T-helper 2 cell (primary cell): ENCODE measurements around the gene AP1B1.
"Not testable (repeated sequence)": the region's sequence is repeated elsewhere in the genome, so short reads cannot be mapped to it uniquely, and the experiment has no call there.

ENCODE experiments used
- DNase-seq, 5 experiments: peaks; one replicate each; pipeline versions ENCODE4 v3.0.0 to v3.0.0-alpha.2; 2012 to 2022

AP1B1 gene

DNA sequence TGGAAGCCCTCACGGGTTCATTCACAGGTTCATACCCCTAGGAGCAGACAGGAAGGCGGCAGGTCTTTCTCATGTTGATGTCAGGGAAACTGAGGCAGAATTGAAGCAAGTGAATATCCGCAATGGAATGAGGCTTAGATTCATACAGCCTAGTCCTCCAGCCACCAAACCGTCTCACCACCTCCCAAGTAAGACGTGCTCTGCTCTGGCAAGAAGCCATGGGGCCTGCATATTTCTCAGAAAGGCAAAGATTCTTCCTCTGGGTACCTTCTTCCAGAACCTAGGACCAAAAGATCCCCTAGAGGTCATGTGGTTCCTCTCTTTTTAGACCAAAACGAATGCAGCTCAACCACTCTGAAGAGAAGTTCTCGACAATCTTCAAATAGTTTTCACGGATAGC is 1.7 kb downstream of the AP1B1 start:
- DNase-seq: no peak

- no peak for DNase-seq
These were observed 2.6 kb downstream of the AP1B1 start for GRCh38 chr22:29385748-29386147.

DNA sequence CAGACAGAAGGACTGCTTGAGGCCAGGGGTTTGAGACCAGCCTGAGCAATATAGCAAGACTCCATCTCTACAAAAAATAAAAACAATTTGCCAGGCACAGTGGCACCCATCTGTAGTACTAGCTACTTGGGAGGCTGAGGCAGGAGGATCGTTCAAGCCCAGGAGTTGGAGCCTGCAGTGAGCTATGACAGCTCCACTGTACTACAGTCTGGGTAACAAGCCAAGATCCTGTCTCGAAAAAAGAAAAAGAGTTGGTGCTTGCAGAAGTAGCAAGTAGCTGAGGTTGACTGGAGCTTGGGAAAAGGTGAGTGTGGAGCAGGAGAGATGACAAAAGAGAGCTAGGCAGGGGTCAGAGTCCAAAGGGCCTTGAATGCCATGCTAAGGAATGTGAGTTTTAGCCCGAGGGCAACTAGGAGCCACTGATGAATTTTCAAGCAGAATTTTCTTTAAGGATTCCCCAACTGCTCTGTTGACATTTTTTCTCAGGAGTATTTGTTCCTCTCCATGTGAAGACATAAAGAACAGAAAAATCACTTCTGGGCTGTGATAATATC is 3.1 kb downstream of the AP1B1 start:
- no peak for DNase-seq

GRCh38 chr22:29383740-29384139 is 4.6 kb downstream of the AP1B1 start:
- DNase-seq: no peak

GRCh38 chr22:29382580-29383302 is 5.6 kb downstream of the AP1B1 start:
- DNase-seq: no peak

DNA sequence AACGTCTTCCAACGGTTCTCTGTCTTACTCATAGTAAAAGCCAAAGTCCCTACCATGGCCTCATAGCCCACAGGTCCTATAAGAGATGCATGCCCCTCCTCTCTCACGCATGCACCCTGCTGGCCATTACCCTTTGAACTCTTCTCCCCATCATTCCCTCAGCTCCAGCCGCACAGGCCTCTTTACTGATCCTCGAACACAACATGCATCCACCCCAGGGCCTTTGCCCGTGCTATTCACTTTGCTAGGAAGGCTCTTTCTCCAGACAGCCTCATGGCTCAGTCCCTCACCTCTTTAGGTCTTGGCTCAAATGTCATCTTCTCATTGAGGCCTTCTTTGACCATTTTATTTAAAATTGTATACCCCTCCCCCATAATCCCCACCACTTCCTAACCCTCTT is 7.5 kb downstream of the AP1B1 start:
- no peak for DNase-seq

- no peak for DNase-seq
These were observed 8.2 kb downstream of the AP1B1 start for GRCh38 chr22:29380032-29380781.

GRCh38 chr22:29379258-29379657 is 9.1 kb downstream of the AP1B1 start:
- DNase-seq: no peak

DNA sequence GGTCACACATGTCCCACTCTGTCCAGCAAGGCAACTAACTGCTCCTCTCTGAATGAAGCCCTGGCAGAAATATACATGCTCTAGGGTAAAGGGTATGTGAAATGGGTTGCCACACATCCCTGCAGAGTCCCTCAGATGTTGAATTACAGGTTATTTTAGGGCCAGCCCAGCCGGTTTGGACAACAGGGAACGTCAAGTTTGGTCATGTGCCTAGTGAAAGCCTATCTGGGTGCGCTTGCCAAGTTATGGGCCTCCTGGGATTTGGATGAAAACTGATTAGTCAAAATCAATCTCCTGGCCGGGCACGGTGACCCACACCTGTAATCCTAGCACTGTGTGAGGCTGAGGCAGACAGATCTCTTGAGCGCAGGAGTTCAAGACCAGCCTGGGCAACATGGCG is 10.4 kb downstream of the AP1B1 start:
- DNase-seq: no peak

DNA sequence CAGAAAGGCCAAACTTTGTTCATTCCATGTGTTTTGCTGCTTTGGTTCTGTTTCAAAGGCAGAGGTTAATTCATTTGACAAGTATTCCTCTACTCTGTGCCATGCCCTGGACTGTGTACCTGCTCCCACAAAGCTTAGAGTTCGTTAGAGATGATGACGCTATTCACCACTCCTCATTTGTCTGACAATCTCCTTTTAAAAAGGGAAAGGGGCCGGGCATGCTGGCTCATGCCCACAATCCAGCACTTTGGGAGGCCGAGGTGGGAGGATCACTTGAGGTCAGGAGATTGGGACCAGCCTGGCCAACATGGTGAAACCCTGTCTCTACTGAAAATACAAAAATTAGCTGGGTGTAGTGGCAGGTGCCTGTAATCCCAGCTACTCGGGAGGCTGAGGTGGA is 11.7 kb downstream of the AP1B1 start:
- DNase-seq: not testable (repeated sequence)

GRCh38 chr22:29375398-29376076 is 12.8 kb downstream of the AP1B1 start:
- DNase-seq: no peak

GRCh38 chr22:29374806-29375205 is 13.6 kb downstream of the AP1B1 start:
- DNase-seq: not testable (repeated sequence)

DNA sequence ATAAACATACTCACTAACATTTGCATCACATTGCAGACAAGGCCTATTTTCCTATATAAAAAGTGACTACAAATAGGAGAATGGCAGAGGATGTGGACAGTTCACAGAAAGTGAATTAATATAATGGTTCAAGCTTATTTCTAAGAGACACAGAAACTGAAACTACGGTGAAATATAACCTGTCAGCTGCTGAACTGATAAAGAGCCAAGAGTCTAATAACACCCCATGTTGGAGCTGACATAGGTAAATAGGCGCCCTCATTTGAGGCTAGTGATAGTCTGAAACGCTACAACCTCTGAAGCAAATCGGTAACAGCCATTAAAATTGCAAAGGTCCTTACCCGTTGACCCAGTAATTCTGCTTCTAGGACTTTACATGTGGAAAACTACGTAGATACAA is 14.0 kb downstream of the AP1B1 start:
- DNase-seq: no peak

GRCh38 chr22:29370537-29370936 is 17.8 kb downstream of the AP1B1 start:
- DNase-seq: no peak

DNA sequence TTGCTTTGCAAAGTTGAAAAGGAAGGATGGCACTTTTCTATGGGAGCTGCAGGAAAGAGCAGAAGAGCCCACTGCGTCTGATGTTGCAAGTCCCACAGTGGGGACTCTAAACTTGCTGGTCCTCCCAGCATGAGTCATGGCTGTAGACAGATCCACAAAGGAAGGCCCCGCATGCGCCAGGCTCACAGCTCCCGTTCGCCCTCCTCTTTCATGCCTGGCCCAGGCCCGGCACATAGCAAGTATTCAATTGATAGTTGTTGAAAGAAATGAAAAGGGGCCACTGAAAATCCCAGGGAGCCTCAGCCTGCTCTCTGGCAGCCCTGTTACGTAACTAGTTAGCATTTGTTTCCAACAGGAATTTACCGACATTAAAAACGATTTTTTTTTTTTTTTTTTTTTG is 18.9 kb downstream of the AP1B1 start:
- no peak for DNase-seq

GRCh38 chr22:29359469-29359868 is 28.9 kb downstream of the AP1B1 start:
- no peak for DNase-seq

DNA sequence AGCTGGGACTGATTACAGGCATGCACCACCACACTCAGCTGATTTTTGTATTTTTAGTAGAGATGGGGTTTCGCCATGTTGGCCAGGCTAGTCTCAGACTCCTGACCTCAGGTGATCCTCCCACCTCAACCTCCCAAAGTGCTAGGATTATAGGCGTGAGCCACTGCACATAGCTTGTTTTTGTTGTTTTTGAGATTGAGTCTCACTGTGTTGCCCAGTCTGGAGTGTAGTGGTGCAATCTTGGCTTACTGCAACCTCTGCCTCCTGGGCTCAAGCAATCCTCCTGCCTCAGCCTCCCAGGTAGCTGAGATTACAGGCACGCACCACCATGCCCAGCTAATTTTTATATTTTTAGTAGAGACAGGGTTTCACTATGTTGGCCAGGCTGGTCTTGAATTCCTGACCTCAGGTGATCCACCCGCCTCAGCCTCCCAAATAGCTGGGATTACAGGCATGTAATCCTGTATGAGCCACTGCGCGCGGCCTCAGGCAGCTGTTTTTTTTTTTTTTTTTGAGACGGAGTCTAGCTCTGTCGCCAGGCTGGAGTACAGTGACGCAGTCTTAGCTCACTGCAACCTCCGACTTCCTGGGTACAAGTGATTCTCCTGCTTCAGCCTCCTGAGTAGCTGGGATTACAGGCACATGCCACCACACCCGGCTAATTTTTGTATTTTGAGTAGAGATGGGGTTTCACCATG is 31.0 kb downstream of the AP1B1 start:
- DNase-seq: not testable (repeated sequence)

DNA sequence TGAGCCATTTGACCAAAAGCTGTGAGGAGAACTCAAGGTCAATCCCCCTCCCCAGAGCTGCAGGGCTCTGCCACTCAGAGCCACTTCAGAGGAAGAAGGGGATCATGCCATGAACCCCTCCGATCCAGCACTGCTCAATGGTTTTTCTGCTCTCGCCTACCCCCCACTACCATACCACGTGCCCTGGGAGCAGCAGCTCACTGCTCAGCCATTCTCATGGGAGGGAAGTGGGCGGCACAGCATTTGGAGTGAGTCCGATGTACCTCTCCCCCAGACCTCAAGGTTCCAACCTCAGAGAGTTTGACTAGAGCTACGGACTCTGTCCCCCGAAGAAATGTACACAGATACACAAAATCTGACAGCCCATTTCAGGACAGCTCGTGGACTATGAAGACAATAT is 34.5 kb downstream of the AP1B1 start:
- no peak for DNase-seq

DNA sequence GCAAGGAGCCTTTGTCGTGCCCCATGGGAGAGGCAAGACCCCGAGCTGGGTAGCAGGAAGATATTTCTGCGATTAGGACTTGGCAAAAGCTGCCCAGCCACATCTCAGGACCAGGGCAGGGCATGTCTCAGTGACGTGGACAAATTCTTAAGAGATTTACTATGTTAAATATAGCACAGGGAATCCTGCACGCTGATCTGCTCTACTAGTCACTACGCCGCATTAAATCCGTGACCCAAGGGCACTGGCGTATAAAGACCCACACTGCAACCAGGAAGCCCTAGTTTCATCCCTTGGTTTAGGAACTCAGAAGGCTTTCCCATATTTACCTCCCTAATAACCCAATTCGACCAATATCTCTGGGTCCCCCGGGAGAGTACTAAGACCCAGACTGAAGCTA is 35.1 kb downstream of the AP1B1 start:
- no peak for DNase-seq

DNA sequence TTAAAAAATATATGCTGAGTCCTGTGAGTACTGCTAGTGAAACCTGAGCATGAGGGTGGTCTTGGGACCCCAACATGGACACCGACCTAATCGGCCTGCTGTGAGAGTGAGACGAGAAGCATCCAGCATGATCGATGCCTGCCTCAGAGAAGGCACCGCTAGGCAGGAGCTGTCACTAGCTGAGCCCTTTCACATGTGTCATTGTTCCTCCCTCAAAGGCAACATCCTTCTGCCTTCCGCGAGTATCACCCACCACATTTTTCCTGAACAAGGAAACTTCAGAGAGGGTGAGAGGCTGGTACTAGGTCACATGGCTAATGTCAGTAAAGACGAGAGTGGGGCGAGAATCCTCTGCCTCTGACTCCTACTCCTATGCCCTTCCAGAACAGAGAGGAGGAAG is 35.6 kb downstream of the AP1B1 start:
- DNase-seq: no peak

DNA sequence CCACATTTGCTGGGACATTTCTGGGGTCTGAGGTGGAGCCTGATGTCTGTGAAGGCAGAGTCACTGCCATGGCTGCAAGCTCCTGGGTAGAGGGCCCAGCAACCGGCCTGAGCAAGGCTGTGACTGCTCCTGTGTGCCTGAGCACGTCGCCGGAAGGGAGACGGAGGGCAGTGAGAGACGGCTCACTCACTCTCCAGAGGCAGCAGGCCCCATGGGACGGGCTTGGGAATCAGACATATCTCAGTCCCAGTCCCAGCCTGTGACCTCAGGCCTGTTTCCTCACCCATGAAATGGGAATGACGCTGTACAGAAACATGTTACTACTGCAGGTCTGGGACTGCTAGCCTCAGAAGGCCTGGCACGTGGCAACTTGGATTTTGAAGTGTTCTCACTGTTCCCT is 36.5 kb downstream of the AP1B1 start:
- no peak for DNase-seq

- DNase-seq: no peak
These were observed 37.3 kb downstream of the AP1B1 start for GRCh38 chr22:29351042-29351441.

GRCh38 chr22:29348956-29349355 is 39.4 kb downstream of the AP1B1 start:
- no peak for DNase-seq
